NCI-H2107 treated with DMSO at 0.1 percent for 48 hours (cell line): ENCODE results near the gene SH3BP5L.

ENCODE experiments used
- DNase-seq: peaks from one replicate; lab custom pipeline; 2025; ENCODE audit not compliant: unreplicated experiment; lab: John Stamatoyannopoulos, UW

Gene SH3BP5L

DNA sequence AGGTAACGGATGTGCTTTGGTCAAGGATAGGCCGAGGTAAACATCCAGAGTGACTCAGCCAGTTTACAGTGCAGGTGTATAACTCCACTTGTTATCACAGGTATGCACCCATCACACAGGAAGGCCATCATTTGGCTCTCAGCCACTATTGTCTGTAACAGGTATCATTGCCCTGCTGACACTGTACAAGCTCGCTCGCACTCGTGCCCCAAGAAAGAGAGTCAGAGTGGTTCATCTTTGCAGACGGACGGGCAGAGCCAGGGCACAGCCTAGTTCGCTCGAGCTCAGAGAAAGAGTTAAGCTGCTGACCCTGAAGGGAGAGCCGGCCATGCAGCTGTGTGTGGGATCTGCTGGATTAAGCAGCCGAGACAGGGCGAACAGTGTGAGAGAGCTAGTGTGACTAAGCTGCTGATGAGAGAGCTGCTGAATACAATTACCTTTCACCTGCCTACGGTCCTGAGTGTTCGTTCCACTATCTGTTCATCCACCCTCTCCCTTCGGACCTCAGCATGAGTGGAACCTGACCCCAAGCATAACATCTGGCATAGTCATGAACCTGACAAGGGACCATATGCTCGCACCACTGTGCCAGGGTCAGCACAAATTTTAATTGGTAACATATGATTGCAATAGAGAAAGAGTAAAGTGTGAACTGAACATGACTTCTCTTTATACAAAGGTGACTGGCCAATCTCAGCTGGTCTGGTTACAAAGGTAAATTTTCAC lies 43.1 kb downstream of the SH3BP5L start:
- DNase-seq, result no peak

DNA sequence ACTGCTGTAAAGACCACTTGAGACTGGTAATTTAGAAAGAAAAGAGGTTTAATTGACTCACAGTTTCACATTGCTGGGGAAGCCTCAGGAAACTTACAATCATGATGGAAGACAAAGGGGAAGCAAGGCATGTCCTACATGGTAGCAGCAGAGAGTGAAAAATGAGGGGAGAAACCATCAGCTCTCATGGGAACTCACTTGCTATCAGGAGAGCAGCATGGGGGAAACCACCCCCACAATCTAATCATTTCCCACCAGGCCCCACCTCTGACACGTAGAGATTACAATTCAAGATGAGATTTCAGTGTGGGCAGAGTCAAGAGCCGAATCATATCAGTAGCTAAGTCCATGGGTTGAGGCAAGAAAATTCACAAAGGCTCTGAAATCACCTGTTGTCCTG lies 46.4 kb downstream of the SH3BP5L start:
- no peak for DNase-seq

DNA sequence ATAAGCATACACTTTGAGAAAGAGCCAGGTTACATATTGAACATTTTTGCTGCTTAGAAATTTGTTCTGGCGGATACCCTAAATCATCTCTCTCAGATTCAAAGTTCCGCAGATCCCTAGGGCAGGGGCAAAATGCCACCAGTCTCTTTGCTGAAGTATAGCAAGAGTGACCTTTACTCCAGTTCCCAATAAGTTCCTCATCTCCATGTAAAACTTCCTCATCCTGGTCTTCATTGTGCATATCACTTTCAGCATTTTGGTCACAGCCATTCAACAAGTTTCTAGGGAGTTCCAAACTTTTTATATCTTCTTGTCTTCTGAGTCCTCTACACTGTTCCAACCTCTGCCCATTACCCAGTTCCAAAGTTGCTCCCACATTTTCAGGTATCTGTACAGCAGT lies 46.8 kb downstream of the SH3BP5L start:
- no peak for DNase-seq

DNA sequence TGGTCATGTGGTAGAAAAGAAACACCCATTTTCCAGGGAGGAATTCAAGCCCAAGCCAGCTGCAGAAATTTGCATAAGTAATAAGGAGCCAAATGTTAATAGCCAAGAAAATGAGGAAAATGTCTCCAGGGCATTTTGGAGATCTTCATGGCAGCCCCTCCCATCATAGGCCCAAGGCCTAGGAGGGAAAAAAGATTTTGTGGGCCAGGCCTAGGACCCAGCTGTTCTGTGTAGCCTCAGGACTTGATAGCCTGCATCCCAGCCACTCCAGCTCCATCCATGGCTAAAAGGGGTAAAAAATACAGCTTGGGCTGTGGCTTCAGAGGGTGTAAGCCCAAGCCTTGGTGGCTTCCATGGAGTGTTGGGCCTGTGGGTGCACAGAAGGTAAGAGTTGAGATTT lies 48.7 kb downstream of the SH3BP5L start:
- no peak for DNase-seq

DNA sequence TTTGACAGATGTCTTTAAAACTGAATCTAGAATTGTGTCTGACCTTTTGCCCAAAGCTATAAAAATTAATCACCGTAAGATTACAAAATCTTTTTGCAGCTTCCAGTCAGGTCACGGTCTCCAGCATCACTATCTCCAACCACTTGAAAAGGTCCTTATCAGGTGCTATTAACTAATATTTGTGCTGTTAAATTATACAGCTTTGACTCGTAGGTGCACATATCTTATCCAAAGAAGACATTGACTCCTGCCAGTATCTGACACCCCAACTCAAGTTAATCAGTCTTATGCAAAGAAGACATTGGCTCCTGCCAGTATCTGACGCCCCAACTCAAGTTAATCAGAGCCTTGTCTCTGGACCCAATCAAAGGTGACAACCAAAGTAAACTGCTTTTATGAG lies 50.3 kb downstream of the SH3BP5L start:
- DNase-seq, result no peak
